Stimulated activated CD8-positive, alpha-beta memory T cell treated with anti-CD3 and anti-CD28 coated beads, Interleukin-15, amount 100 ng/mL, for 24 hours (primary cell): Measurements from ENCODE around the gene NOS1.

Experiments
- DNase-seq: peaks from one replicate; pipeline ENCODE4 v3.0.0-alpha.2; 2020; ENCODE audit warnings: low read depth

The NOS1 gene

DNA sequence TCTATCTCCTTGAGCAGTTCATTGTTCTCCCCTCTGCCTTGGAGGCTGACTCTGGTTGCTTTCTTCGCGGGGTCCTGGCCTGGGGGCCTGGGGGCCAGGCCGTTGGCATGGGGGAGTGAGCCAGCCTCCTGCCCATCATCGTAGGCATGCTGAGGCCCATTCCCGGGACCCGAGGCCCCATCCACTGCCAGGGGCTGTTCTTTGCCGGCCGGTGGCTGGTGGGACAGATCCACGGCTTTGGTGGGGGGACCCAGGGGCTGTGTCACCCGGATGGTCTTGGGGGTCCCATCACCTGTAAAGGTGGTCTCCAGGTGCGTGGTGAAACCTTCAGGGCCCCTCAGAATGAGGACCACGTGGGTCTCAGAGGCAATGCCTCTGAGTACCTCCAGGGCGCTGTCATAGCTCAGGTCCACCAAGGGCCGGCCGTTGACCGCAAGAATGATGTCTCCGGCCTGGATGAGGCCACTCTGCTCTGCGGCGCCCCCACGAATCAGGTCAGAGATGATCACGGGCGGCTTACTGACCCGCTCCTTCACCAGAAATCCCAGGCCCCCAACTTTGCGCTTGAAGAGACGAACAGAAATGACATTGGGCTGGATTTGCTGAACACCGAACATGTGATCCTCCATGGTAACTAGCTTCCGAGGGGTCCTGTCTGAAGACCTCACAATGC lies 30.8 kb downstream of the NOS1 start:
- DNase-seq: no peak

GRCh38 chr12:117329756-117330155 lies 31.7 kb downstream of the NOS1 start:
- no peak for DNase-seq

GRCh38 chr12:117328556-117329100 lies 32.8 kb downstream of the NOS1 start:
- no peak for DNase-seq

GRCh38 chr12:117322428-117322827 lies 39.0 kb downstream of the NOS1 start:
- DNase-seq: no peak

GRCh38 chr12:117321572-117321971 lies 39.9 kb downstream of the NOS1 start:
- no peak for DNase-seq

GRCh38 chr12:117318591-117318990 lies 42.8 kb downstream of the NOS1 start:
- DNase-seq: no peak

DNA sequence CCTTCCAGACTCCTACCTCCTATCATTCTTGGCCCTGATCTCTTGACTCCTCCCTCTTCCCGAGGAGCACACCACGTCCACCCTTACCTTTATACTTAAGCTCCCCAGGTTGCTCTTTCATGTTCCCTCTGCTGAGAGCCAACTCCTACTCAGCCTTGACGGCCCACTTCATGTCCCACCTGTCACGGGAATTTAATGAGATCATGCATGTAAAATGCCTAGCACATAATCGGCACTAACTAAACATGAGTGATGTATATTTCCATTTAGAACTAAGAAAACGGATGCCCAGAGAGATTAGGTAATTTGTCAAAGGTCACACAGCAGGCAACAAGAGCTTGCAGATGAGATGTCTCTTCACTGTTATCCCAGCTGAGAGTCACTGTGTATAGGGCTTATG lies 45.1 kb downstream of the NOS1 start:
- no peak for DNase-seq

DNA sequence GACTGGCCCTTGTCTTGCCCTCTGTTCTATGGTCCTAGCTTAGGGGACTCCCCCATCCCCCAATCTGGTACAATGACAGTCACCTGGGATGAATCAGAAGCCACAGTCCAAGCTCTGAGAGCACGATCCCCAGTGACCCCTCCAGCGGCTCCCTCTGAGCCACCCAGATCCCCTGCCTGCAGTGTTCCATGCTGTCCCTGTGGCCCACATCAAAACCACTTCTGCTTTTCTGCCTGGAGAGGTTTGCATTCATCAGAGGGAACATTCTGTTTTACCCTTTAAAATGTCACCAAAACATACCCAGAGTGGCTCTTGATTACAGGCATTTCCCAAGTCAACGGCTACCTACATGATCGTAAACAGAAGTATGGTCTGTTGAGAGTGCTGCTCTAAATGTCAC lies 47.5 kb downstream of the NOS1 start:
- DNase-seq: no peak

DNA sequence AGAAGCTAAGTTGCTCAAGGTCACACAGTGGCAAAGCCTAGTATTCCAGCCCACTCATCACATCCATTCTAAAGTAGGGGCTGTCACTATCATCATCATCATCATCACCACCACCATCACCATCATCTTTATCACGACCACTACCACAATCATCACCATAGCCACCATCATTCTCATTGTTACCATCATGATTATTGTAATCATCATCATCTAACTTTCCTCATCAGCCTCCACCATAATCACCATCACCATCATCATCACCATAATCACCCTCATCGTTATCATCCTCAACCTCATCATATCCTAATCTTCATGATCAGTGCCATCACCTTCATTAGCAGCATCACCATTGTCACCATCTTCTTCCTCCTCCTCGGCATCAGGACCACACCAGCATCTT lies 48.7 kb downstream of the NOS1 start:
- no peak for DNase-seq

DNA sequence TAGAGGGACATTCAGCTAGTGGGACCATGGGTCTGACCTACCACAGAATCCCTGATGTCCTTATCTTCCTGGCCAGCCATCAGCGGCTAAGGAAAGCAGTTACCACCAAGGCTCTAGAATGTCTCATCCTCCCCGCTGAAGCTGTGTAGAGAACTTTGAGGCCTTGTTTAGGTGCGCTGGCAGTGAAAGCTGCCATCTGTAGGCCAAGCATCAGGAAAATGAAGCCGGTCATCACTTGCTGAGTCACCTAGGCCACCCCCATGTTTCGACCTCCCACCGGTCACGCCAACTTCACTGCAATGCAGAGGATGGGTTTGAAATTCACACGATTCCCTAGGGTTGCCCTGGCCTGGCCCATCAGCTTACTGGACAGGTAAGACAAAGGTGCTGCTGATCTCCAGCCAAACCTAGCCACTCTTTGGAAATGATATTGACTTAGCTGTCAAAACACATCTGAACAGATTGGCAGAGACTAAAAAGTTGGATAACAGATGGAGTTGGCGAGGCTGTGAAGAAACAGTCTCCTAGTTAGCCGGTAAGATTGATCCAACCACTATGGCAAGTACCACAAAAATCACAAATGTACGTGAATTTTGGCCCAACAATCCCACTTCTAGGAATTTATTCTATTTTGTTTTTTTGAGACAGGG lies 52.0 kb downstream of the NOS1 start:
- no peak for DNase-seq

DNA sequence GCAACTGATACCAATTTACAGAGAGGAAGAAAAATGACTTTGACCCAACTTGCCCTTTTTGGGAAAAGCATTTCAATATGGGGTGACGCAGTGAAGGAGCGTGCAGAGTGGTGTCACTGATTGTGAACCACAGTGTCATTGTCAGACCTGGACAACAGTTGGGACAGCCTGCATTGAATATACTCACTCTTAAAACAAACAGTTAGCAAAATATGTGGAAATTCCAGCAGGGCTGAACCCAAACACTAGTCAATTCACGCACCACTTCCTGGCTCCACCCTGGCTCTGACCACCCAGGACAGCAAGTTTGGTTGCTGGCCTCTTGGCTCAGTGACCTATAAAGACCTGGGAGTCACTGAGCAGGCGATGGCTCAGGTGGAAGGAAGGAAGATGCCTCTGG lies 61.3 kb downstream of the NOS1 start:
- no peak for DNase-seq

- no peak for DNase-seq
These were observed 62.7 kb downstream of the NOS1 start for GRCh38 chr12:117298648-117299225.

GRCh38 chr12:117298191-117298590 lies 63.2 kb downstream of the NOS1 start:
- no peak for DNase-seq

GRCh38 chr12:117294189-117294603 lies 67.2 kb downstream of the NOS1 start:
- DNase-seq: no peak

GRCh38 chr12:117293510-117293909 lies 67.9 kb downstream of the NOS1 start:
- DNase-seq: no peak

GRCh38 chr12:117292688-117293087 lies 68.7 kb downstream of the NOS1 start:
- DNase-seq: no peak

- no peak for DNase-seq
These were observed 77.3 kb downstream of the NOS1 start for GRCh38 chr12:117284140-117284539.

DNA sequence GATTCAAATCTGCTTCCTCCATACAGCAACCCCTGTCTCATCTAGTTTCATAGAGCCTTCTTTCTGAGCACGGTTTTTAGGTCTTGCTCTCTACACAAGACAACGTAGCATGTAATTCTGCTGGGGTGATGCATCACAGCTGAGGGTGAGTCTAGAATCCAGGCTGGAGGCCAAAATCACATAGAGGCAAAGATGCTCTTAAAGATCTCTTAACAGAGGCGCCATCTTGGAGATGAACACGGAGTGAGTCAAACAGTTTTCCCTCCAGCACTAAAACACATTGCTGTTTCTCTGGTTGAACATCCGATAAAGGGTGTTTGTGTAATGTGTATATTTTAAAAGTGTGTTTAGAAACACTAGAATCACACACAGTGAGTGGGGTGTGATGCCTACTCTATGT lies 78.9 kb downstream of the NOS1 start:
- no peak for DNase-seq

DNA sequence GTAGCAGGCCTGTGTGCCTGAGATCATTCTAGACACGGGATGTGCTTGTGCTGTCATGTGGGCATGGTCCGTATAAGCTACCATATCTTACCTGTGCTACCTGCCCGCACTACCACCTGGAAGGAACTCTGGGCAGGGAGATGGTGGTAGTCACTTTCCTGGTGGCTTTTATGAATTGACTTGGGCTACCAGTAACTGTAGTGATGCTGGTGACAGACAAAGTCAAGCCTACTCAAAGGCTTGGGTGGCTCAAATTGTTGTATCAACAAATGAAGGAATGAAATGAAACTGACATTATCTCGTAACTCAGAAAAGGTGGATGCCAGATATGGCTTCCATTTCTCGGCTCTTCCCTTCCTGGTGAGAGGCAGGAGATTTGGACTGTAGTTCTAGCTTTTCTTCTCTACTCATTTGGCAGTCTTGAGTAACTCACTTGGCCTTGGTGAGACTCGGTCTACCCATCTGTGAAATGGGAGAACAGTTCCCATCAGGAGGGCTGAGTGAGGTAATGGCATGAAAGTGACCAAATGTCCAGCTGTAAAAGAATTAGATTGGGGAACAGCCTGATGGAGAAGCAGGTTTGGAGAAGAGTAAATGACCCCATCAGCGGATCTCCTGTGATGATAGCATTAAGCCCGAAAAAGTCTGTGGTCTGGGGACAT lies 81.3 kb downstream of the NOS1 start:
- no peak for DNase-seq

GRCh38 chr12:117279606-117280005 lies 81.8 kb downstream of the NOS1 start:
- no peak for DNase-seq

DNA sequence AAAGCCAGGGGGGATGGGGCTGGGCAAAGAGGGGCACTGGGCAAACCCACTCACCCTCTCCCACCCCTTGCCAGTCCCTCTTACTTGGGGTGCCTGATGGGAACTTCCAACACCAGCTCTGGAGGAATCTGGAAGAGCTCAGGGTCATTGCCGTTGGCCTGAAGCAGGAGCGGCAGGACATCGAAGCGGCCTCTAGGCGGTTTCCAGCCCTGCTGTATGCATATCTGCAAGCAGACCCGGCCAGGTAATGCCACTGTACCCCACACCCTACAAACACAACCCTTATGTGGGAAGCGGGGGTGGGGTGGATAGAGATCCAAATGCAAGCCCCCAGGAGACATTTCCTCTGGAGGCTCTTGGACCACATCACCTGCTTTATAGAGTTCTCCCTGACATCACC lies 83.6 kb downstream of the NOS1 start:
- no peak for DNase-seq

GRCh38 chr12:117273091-117273490 lies 88.3 kb downstream of the NOS1 start:
- DNase-seq: no peak

GRCh38 chr12:117272690-117273089 lies 88.7 kb downstream of the NOS1 start:
- DNase-seq: no peak
